CD8-positive, alpha-beta memory T cell (primary cell): ENCODE measurements around the gene FAM20A. TPM values are rescaled to one million over a fixed set of nuclear protein-coding genes. Genes with fewer than 3 reads are reported as not detected.

ENCODE experiments used
- CTCF ChIA-PET: fragments of 350-600 bp; sonication (Branson Sonifier 250); formaldehyde crosslinking; loops from one replicate; lab custom pipeline; 2021; ENCODE audit warnings: antibody characterized with exemption; lab: Charles Lee
- POLR2A ChIA-PET: fragments of 350-600 bp; sonication (Branson Sonifier 250); formaldehyde crosslinking; loops from one replicate; lab custom pipeline; 2021; ENCODE audit warnings: antibody characterized with exemption; lab: Charles Lee
- DNase-seq, 5 donors: peaks; one replicate each; pipeline versions ENCODE4 v3.0.0 to v3.0.0-alpha.2; 2020 to 2022; ENCODE audit warnings: mixed read lengths in 1 of 5
- H3K27ac ChIP-seq: one replicate; pipeline ENCODE4 v1.7.0; 2013; ENCODE audit warnings: low read depth, mild to moderate bottlenecking, low read length, moderate library complexity
- H3K27me3 ChIP-seq: 2 replicates; pipeline ENCODE4 v1.7.0; 2013; ENCODE audit warnings: low read length, mild to moderate bottlenecking; ENCODE audit not compliant: insufficient read depth, poor library complexity, severe bottlenecking
- H3K36me3 ChIP-seq: 2 replicates; pipeline ENCODE4 v1.7.0; 2013; ENCODE audit warnings: mild to moderate bottlenecking, low read length, moderate library complexity; ENCODE audit not compliant: insufficient read depth
- H3K4me1 ChIP-seq: 2 replicates; pipeline ENCODE4 v1.7.0; 2013; ENCODE audit warnings: mild to moderate bottlenecking, low read length, moderate library complexity; ENCODE audit not compliant: insufficient read depth
- H3K4me3 ChIP-seq: 2 replicates; pipeline ENCODE4 v1.7.0; 2013; ENCODE audit warnings: mild to moderate bottlenecking, low read length
- H3K9me3 ChIP-seq: 2 replicates; pipeline ENCODE4 v1.7.0; 2013; ENCODE audit warnings: mild to moderate bottlenecking, low read length
- H3K27ac Mint-ChIP-seq, 8 donors: one replicate each; pipeline ENCODE4 v1.8.0; 2020 to 2021; ENCODE audit warnings: mixed read lengths in 8 of 8, mild to moderate bottlenecking in 6 of 8, inconsistent platforms in 3 of 8, moderate library complexity in 3 of 8
- H3K27me3 Mint-ChIP-seq, 2 donors: one replicate each; pipeline ENCODE4 v1.8.0; 2020 to 2021; ENCODE audit warnings: mixed read lengths in 2 of 2, mild to moderate bottlenecking in 1 of 2, moderate library complexity in 1 of 2
- H3K36me3 Mint-ChIP-seq, 3 donors: one replicate each; pipeline ENCODE4 v1.8.0; 2020 to 2021; ENCODE audit warnings: mixed read lengths in 3 of 3, inconsistent platforms in 1 of 3, mild to moderate bottlenecking in 1 of 3
- H3K4me1 Mint-ChIP-seq, 3 donors: one replicate each; pipeline ENCODE4 v1.8.0; 2020 to 2021; ENCODE audit warnings: mixed read lengths in 3 of 3, inconsistent platforms in 1 of 3, mild to moderate bottlenecking in 1 of 3
- H3K4me3 Mint-ChIP-seq, 7 donors: one replicate each; pipeline ENCODE4 v1.8.0; 2020 to 2021; ENCODE audit warnings: mixed read lengths in 7 of 7, mild to moderate bottlenecking in 6 of 7, moderate library complexity in 4 of 7, inconsistent platforms in 2 of 7
- H3K9me3 Mint-ChIP-seq, 5 donors: one replicate each; pipeline ENCODE4 v1.8.0; 2020 to 2022; ENCODE audit warnings: mixed read lengths in 5 of 5, mild to moderate bottlenecking in 3 of 5, moderate library complexity in 2 of 5, inconsistent platforms in 1 of 5
- polyA plus RNA-seq: library from polyadenylated mRNA; unstranded; fragments of 300-500 nt; fragmentation: Illumina TruSeq; gene quantifications from one replicate; pipeline ENCODE4 v1.2.3, GENCODE V29; 2021
- total RNA-seq, 2 experiments: library from RNA; stranded (reverse); gene quantifications; one replicate each; pipeline ENCODE4 v1.2.3, GENCODE V29; 2021

FAM20A gene
- total and polyA plus RNA-seq, 3 experiments from 2014 or later, result 0.07 TPM; not detected in 2

GRCh38 chr17:68573338-68573737 lies 27.8 kb downstream of the FAM20A start:
- H3K4me1 ChIP-seq, result no peaks in the 10 kb centered on the region
- no peaks in the 10 kb centered on the region for H3K36me3 ChIP-seq
- no peak overlapping the region for H3K4me3 Mint-ChIP-seq
- no peaks in the 10 kb centered on the region for H3K36me3 Mint-ChIP-seq
- H3K4me3 ChIP-seq, result no peak overlapping the region
- H3K27ac Mint-ChIP-seq, result no peak overlapping the region
- no peaks in the 10 kb centered on the region for H3K4me1 Mint-ChIP-seq
- H3K27me3 Mint-ChIP-seq, result peaks cover 4 to 6% of the 10 kb centered on the region in 2 donors
- no peaks in the 10 kb centered on the region for H3K9me3 Mint-ChIP-seq
- H3K9me3 ChIP-seq, result no peaks in the 10 kb centered on the region
- ChIA-PET CTCF (no interaction called here), POLR2A (no interaction called here)
- no peaks in the 10 kb centered on the region for H3K27me3 ChIP-seq
- no peak for DNase-seq
- H3K27ac ChIP-seq, result no peak overlapping the region

GRCh38 chr17:68572138-68572842 lies 28.9 kb downstream of the FAM20A start:
- Mint-ChIP-seq H3K4me1 (no peaks in the 10 kb centered on the region), H3K27ac (no peak overlapping the region), H3K27me3 (peaks cover 2 to 4% of the 10 kb centered on the region in 2 donors), H3K36me3 (no peaks in the 10 kb centered on the region), H3K4me3 (no peak overlapping the region), H3K9me3 (no peaks in the 10 kb centered on the region)
- no peaks in the 10 kb centered on the region for H3K4me1 ChIP-seq
- DNase-seq, result no peak
- no peak overlapping the region for H3K27ac ChIP-seq
- H3K9me3 ChIP-seq, result no peaks in the 10 kb centered on the region
- ChIA-PET POLR2A (no interaction called here), CTCF (no interaction called here)
- no peaks in the 10 kb centered on the region for H3K36me3 ChIP-seq
- H3K4me3 ChIP-seq, result no peak overlapping the region
- no peaks in the 10 kb centered on the region for H3K27me3 ChIP-seq

DNA sequence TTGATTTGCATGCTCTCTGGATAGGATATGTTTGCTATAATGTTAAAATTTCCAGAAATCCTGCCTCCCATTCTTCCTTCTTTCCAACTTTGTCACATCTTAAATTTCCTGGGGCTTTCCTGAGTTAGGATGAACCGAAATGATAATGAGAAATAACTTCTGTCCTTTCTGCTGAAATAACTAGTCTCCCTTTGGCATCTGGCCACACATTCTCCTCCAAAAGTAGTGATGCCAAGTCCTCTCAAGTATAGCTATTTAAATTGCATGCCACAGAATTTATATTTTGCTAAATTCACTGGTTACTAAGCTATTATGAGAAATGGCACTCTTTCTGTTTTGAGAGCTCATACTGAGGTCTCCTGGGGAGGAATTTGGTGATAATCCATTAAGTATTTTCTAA lies 30.6 kb downstream of the FAM20A start:
- H3K4me3 Mint-ChIP-seq, result no peak overlapping the region
- H3K27ac Mint-ChIP-seq, result no peak overlapping the region
- Histone ChIP-seq H3K4me3 (no peak overlapping the region), H3K27me3 (no peaks in the 10 kb centered on the region), H3K27ac (no peak overlapping the region), H3K9me3 (no peaks in the 10 kb centered on the region), H3K4me1 (no peaks in the 10 kb centered on the region), H3K36me3 (no peaks in the 10 kb centered on the region)
- H3K4me1 Mint-ChIP-seq, result no peaks in the 10 kb centered on the region
- ChIA-PET CTCF (no interaction called here), POLR2A (no interaction called here)
- no peaks in the 10 kb centered on the region for H3K36me3 Mint-ChIP-seq
- H3K9me3 Mint-ChIP-seq, result no peaks in the 10 kb centered on the region
- no peak for DNase-seq
- peaks cover 2 to 7% of the 10 kb centered on the region in 2 donors for H3K27me3 Mint-ChIP-seq

- DNase-seq, result no peak
- Mint-ChIP-seq H3K27ac (no peak overlapping the region), H3K4me3 (no peak overlapping the region), H3K4me1 (no peaks in the 10 kb centered on the region), H3K36me3 (no peaks in the 10 kb centered on the region), H3K27me3 (peaks cover 4 to 8% of the 10 kb centered on the region in 2 donors), H3K9me3 (no peaks in the 10 kb centered on the region)
- H3K9me3 ChIP-seq, result no peaks in the 10 kb centered on the region
- H3K4me1 ChIP-seq, result no peaks in the 10 kb centered on the region
- no peaks in the 10 kb centered on the region for H3K27me3 ChIP-seq
- no peaks in the 10 kb centered on the region for H3K36me3 ChIP-seq
- CTCF ChIA-PET, result no interaction called here
- POLR2A ChIA-PET, result no interaction called here
- H3K4me3 ChIP-seq, result no peak overlapping the region
- H3K27ac ChIP-seq, result no peak overlapping the region
Observed at GRCh38 chr17:68569346-68569745, 31.8 kb downstream of the FAM20A start.

GRCh38 chr17:68568581-68568980 lies 32.6 kb downstream of the FAM20A start:
- peaks cover 4 to 8% of the 10 kb centered on the region in 2 donors for H3K27me3 Mint-ChIP-seq
- H3K4me3 Mint-ChIP-seq, result no peak overlapping the region
- Histone ChIP-seq H3K36me3 (no peaks in the 10 kb centered on the region), H3K4me3 (no peak overlapping the region), H3K9me3 (no peaks in the 10 kb centered on the region), H3K27ac (no peak overlapping the region), H3K4me1 (no peaks in the 10 kb centered on the region), H3K27me3 (no peaks in the 10 kb centered on the region)
- H3K9me3 Mint-ChIP-seq, result no peaks in the 10 kb centered on the region
- POLR2A ChIA-PET, result no interaction called here
- CTCF ChIA-PET, result no interaction called here
- no peaks in the 10 kb centered on the region for H3K36me3 Mint-ChIP-seq
- DNase-seq, result no peak
- H3K27ac Mint-ChIP-seq, result no peak overlapping the region
- H3K4me1 Mint-ChIP-seq, result no peaks in the 10 kb centered on the region

GRCh38 chr17:68567581-68567980 lies 33.6 kb downstream of the FAM20A start:
- no peaks in the 10 kb centered on the region for H3K9me3 ChIP-seq
- H3K27me3 Mint-ChIP-seq, result peaks cover 4 to 8% of the 10 kb centered on the region in 2 donors
- H3K36me3 ChIP-seq, result no peaks in the 10 kb centered on the region
- H3K36me3 Mint-ChIP-seq, result no peaks in the 10 kb centered on the region
- H3K4me3 ChIP-seq, result no peak overlapping the region
- ChIA-PET POLR2A (no interaction called here), CTCF (no interaction called here)
- H3K4me3 Mint-ChIP-seq, result no peak overlapping the region
- H3K27ac Mint-ChIP-seq, result no peak overlapping the region
- H3K27ac ChIP-seq, result no peak overlapping the region
- no peaks in the 10 kb centered on the region for H3K4me1 ChIP-seq
- H3K4me1 Mint-ChIP-seq, result no peaks in the 10 kb centered on the region
- H3K27me3 ChIP-seq, result no peaks in the 10 kb centered on the region
- DNase-seq, result no peak
- no peaks in the 10 kb centered on the region for H3K9me3 Mint-ChIP-seq

DNA sequence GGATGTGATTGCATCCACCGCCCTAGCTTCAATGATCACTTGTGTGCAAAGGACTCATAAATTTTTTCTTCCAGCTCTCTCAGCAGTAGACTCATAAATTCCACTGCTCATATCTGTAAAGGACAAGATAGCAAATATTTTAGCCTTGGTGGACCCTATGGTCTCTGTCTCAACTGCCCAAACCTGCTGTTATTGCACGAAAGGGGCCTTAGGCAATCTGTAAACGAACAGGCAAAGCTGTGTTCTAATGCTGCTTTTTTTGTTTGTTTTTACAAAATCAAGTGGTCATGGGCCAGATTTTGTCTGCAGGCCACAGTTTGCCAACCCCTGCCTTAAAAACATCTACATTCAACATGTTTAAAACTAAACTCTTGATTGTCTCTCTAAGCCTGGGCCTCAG lies 34.1 kb downstream of the FAM20A start:
- Histone ChIP-seq H3K27ac (no peak overlapping the region), H3K9me3 (no peaks in the 10 kb centered on the region), H3K36me3 (no peaks in the 10 kb centered on the region), H3K4me1 (no peaks in the 10 kb centered on the region), H3K27me3 (no peaks in the 10 kb centered on the region), H3K4me3 (no peak overlapping the region)
- H3K4me1 Mint-ChIP-seq, result no peaks in the 10 kb centered on the region
- no peak for DNase-seq
- H3K27me3 Mint-ChIP-seq, result peaks cover 4 to 8% of the 10 kb centered on the region in 2 donors
- POLR2A ChIA-PET, result no interaction called here
- H3K27ac Mint-ChIP-seq, result no peak overlapping the region
- no peaks in the 10 kb centered on the region for H3K36me3 Mint-ChIP-seq
- CTCF ChIA-PET, result no interaction called here
- H3K9me3 Mint-ChIP-seq, result no peaks in the 10 kb centered on the region
- no peak overlapping the region for H3K4me3 Mint-ChIP-seq

- Histone ChIP-seq H3K4me1 (no peaks in the 10 kb centered on the region), H3K36me3 (no peaks in the 10 kb centered on the region), H3K27me3 (no peaks in the 10 kb centered on the region), H3K4me3 (no peak overlapping the region), H3K9me3 (no peaks in the 10 kb centered on the region), H3K27ac (no peak overlapping the region)
- Mint-ChIP-seq H3K4me1 (no peaks in the 10 kb centered on the region), H3K27ac (no peak overlapping the region), H3K4me3 (no peak overlapping the region), H3K36me3 (no peaks in the 10 kb centered on the region), H3K9me3 (no peaks in the 10 kb centered on the region), H3K27me3 (peaks cover 4 to 8% of the 10 kb centered on the region in 2 donors)
- CTCF ChIA-PET, result no interaction called here
- no peak for DNase-seq
- POLR2A ChIA-PET, result no interaction called here
Observed at GRCh38 chr17:68566442-68566738, 34.8 kb downstream of the FAM20A start.
